H9 (cell line): ENCODE data around the gene RPS6KB1. TPM values are rescaled to one million over a fixed set of nuclear protein-coding genes. Genes with fewer than 3 reads are reported as not detected.

Source experiments
- DNase-seq: peaks from one replicate; pipeline ENCODE4 v3.0.0-alpha.2; 2017
- H2AFZ ChIP-seq: one replicate; pipeline ENCODE4 v1.6.1; 2013; ENCODE audit warnings: mild to moderate bottlenecking, low read length, control low read depth, moderate library complexity
- H2AK5ac ChIP-seq: 2 replicates; pipeline ENCODE4 v1.6.1; 2013; ENCODE audit warnings: low read length, control low read depth, mixed read lengths; ENCODE audit not compliant: insufficient read length
- H2BK120ac ChIP-seq: one replicate; pipeline ENCODE4 v1.6.1; 2013; ENCODE audit warnings: low read depth, mild to moderate bottlenecking, low read length, control low read depth, inconsistent platforms; ENCODE audit not compliant: poor library complexity, severe bottlenecking
- H2BK12ac ChIP-seq: 2 replicates; pipeline ENCODE4 v1.6.1; 2013; ENCODE audit warnings: low read length, control low read depth, mixed read lengths, low read depth; ENCODE audit not compliant: insufficient read length
- H2BK15ac ChIP-seq: 2 replicates; pipeline ENCODE4 v1.6.1; 2013; ENCODE audit warnings: low read depth, low read length, control low read depth
- H2BK20ac ChIP-seq: one replicate; pipeline ENCODE4 v1.6.1; 2013; ENCODE audit warnings: low read depth, mild to moderate bottlenecking, low read length, control low read depth, inconsistent platforms; ENCODE audit not compliant: poor library complexity, severe bottlenecking
- H2BK5ac ChIP-seq: 2 replicates; pipeline ENCODE4 v1.6.1; 2013; ENCODE audit warnings: low read length, control low read depth, mixed read lengths; ENCODE audit not compliant: insufficient read length
- H3K14ac ChIP-seq: 2 replicates; pipeline ENCODE4 v1.6.1; 2013; ENCODE audit warnings: low read length, control low read depth; ENCODE audit not compliant: insufficient read depth
- H3K18ac ChIP-seq: 2 replicates; pipeline ENCODE4 v1.6.1; 2013; ENCODE audit warnings: low read depth, mild to moderate bottlenecking, mixed read lengths, low read length, control low read depth; ENCODE audit not compliant: insufficient read length
- H3K23ac ChIP-seq: 2 replicates; pipeline ENCODE4 v1.6.1; 2013; ENCODE audit warnings: low read length, control low read depth, mixed read lengths, low read depth; ENCODE audit not compliant: insufficient read length
- H3K23me2 ChIP-seq: 2 replicates; pipeline ENCODE4 v1.6.1; 2013; ENCODE audit warnings: low read depth, mild to moderate bottlenecking, mixed read lengths, low read length, control low read depth; ENCODE audit not compliant: insufficient read length, poor library complexity, severe bottlenecking
- H3K27ac ChIP-seq: 2 replicates; pipeline ENCODE4 v1.5.1; 2013; ENCODE audit warnings: low read length, control low read depth, mixed read lengths, low read depth; ENCODE audit not compliant: insufficient read length
- H3K27me3 ChIP-seq: 2 replicates; pipeline ENCODE4 v1.6.1; 2013; ENCODE audit warnings: low read length, control low read depth, inconsistent platforms; ENCODE audit not compliant: insufficient read depth
- H3K4ac ChIP-seq: 2 replicates; pipeline ENCODE4 v1.6.1; 2013; ENCODE audit warnings: low read depth, mild to moderate bottlenecking, control low read depth, inconsistent platforms, low read length, moderate library complexity
- H3K4me1 ChIP-seq: 2 replicates; pipeline ENCODE4 v1.6.1; 2013; ENCODE audit warnings: low read length, control low read depth, inconsistent platforms; ENCODE audit not compliant: insufficient read depth
- H3K4me2 ChIP-seq: 2 replicates; pipeline ENCODE4 v1.6.1; 2013; ENCODE audit warnings: low read length, control low read depth, mixed read lengths; ENCODE audit not compliant: insufficient read length, insufficient read depth
- H3K56ac ChIP-seq: 2 replicates; pipeline ENCODE4 v1.6.1; 2013; ENCODE audit warnings: low read depth, mild to moderate bottlenecking, mixed read lengths, low read length, control low read depth; ENCODE audit not compliant: insufficient read length
- H3K79me1 ChIP-seq: 2 replicates; pipeline ENCODE4 v1.6.1; 2013; ENCODE audit warnings: low read depth, mild to moderate bottlenecking, moderate library complexity, low read length, control low read depth, inconsistent platforms; ENCODE audit not compliant: insufficient read depth, poor library complexity, severe bottlenecking
- H3K79me2 ChIP-seq: 2 replicates; pipeline ENCODE4 v1.6.1; 2013; ENCODE audit warnings: low read length, control low read depth, inconsistent platforms; ENCODE audit not compliant: insufficient read depth
- H3K9ac ChIP-seq: 2 replicates; pipeline ENCODE4 v1.6.1; 2013; ENCODE audit warnings: low read length, control low read depth, mixed read lengths; ENCODE audit not compliant: insufficient read length; ENCODE audit errors: extremely low read depth
- H3K9me3 ChIP-seq: one replicate; pipeline ENCODE4 v1.6.1; 2013; ENCODE audit warnings: low read depth, low read length, inconsistent platforms; ENCODE audit not compliant: control insufficient read depth
- H3T11ph ChIP-seq: one replicate; pipeline ENCODE4 v1.6.1; 2013; ENCODE audit warnings: mild to moderate bottlenecking, low read length, control low read depth, inconsistent platforms
- H4K20me1 ChIP-seq: one replicate; pipeline ENCODE4 v1.6.1; 2013; ENCODE audit not compliant: control insufficient read depth, insufficient read length, insufficient read depth
- H4K5ac ChIP-seq: 2 replicates; pipeline ENCODE4 v1.6.1; 2013; ENCODE audit warnings: low read depth, mild to moderate bottlenecking, mixed read lengths, low read length, control low read depth; ENCODE audit not compliant: insufficient read length
- H4K8ac ChIP-seq: replicated peaks from 2 replicates; pipeline ENCODE4 v1.6.1; 2013; ENCODE audit warnings: low read length, control low read depth, mixed read lengths, low read depth; ENCODE audit not compliant: insufficient read length
- H4K91ac ChIP-seq: 2 replicates; pipeline ENCODE4 v1.6.1; 2013; ENCODE audit warnings: low read depth, mild to moderate bottlenecking, moderate library complexity, mixed read lengths, low read length, control low read depth; ENCODE audit not compliant: insufficient read length
- H3K27ac Mint-ChIP-seq, 3 experiments: 2 replicates in 2 of 3; 3 replicates in 1 of 3; pipeline ENCODE4 v1.8.0; 2020 to 2021; ENCODE audit warnings: mixed read lengths in 3 of 3, mild to moderate bottlenecking in 1 of 3, moderate library complexity in 1 of 3
- H3K27me3 Mint-ChIP-seq: 2 replicates; pipeline ENCODE4 v1.8.0; 2021; ENCODE audit warnings: low read depth, mild to moderate bottlenecking, moderate library complexity, mixed read lengths
- H3K36me3 Mint-ChIP-seq, 3 experiments: 2 replicates in 2 of 3; 3 replicates in 1 of 3; pipeline ENCODE4 v1.8.0; 2020 to 2021; ENCODE audit warnings: low read depth in 3 of 3, mixed read lengths in 3 of 3; ENCODE audit not compliant: insufficient read depth in 1 of 3
- H3K4me1 Mint-ChIP-seq, 2 experiments: 2 replicates each; pipeline ENCODE4 v1.8.0; 2020; ENCODE audit warnings: mixed read lengths in 2 of 2
- H3K4me3 Mint-ChIP-seq, 2 experiments: 2 replicates in 1 of 2; 3 replicates in 1 of 2; pipeline ENCODE4 v1.8.0; 2020 to 2021; ENCODE audit warnings: mild to moderate bottlenecking in 2 of 2, mixed read lengths in 2 of 2, moderate library complexity in 1 of 2
- H3K9me3 Mint-ChIP-seq, 2 experiments: 2 replicates in 1 of 2; 3 replicates in 1 of 2; pipeline ENCODE4 v1.8.0; 2020; ENCODE audit warnings: mild to moderate bottlenecking in 2 of 2, mixed read lengths in 2 of 2, moderate library complexity in 1 of 2
- CTCF ChIP-seq: fragments of 200-600 bp; sonication (generic); conservative IDR thresholded peaks from 3 replicates; pipeline ENCODE4 v1.8.0; 2021; ENCODE audit warnings: antibody characterized with exemption, mild to moderate bottlenecking
- WGBS: extraction: QIAGEN DNeasy Blood & Tissue Kit; methylation state at CpG from one replicate; pipeline ENCODE4 v1.1.7; 2013; ENCODE audit warnings: missing lambda C conversion rate, low lambda C conversion rate, mixed read lengths; ENCODE audit not compliant: insufficient read length; ENCODE audit errors: extremely low coverage; 5-methylcytosine and 5-hydroxymethylcytosine counted together
- total RNA-seq: library from RNA; stranded (reverse); gene quantifications from 2 replicates; pipeline ENCODE4 v1.2.1, GENCODE V29; 2021

The RPS6KB1 gene
- total RNA-seq, 1 experiment from 2014 or later: 36.1 TPM

- no peak overlapping the region for H2AFZ ChIP-seq
Observed at GRCh38 chr17:59907467-59907866, 14.5 kb downstream of the RPS6KB1 start.

More at GRCh38 chr17:59907467-59907866, 14.5 kb downstream of the RPS6KB1 start:
- WGBS: no CpG with 5 or more reads among the region's 3 CpGs
- Histone ChIP-seq H3K23ac (no peak overlapping the region), H3K23me2 (no peaks in the 10 kb centered on the region), H3K79me2 (no peaks in the 10 kb centered on the region), H2BK5ac (no peak overlapping the region), H3K79me1 (peaks cover 3% of the 10 kb centered on the region), H3K9me3 (no peaks in the 10 kb centered on the region), H3K4me2 (no peak overlapping the region), H2BK12ac (no peak overlapping the region), H3K18ac (no peak overlapping the region), H3K27me3 (no peaks in the 10 kb centered on the region), H3K9ac (no peak overlapping the region), H4K5ac (no peak overlapping the region), H2BK120ac (no peak overlapping the region), H4K20me1 (no peaks in the 10 kb centered on the region), H3K4ac (no peak overlapping the region), H2AK5ac (no peak overlapping the region), H3K14ac (no peak overlapping the region), H3K56ac (no peak overlapping the region), H2BK20ac (no peak overlapping the region), H3K4me1 (no peaks in the 10 kb centered on the region), H4K91ac (no peak overlapping the region), H3T11ph (no peak overlapping the region), H2BK15ac (no peak overlapping the region), H3K27ac (no peak overlapping the region), H4K8ac (no peak overlapping the region)
- H3K9me3 Mint-ChIP-seq: no peaks in the 10 kb centered on the region
- no peaks in the 10 kb centered on the region for H3K4me1 Mint-ChIP-seq
- peaks cover 0 to 9% (median 5%) of the 10 kb centered on the region in 3 experiments; a peak in 4 of 7 replicates for H3K36me3 Mint-ChIP-seq
- DNase-seq: no peak
- no peak for TF ChIP-seq CTCF
- H3K27ac Mint-ChIP-seq: no peak overlapping the region
- no peaks in the 10 kb centered on the region for H3K27me3 Mint-ChIP-seq
- no peak overlapping the region for H3K4me3 Mint-ChIP-seq
